ENCODE results near the gene SLC29A2.

DNA sequence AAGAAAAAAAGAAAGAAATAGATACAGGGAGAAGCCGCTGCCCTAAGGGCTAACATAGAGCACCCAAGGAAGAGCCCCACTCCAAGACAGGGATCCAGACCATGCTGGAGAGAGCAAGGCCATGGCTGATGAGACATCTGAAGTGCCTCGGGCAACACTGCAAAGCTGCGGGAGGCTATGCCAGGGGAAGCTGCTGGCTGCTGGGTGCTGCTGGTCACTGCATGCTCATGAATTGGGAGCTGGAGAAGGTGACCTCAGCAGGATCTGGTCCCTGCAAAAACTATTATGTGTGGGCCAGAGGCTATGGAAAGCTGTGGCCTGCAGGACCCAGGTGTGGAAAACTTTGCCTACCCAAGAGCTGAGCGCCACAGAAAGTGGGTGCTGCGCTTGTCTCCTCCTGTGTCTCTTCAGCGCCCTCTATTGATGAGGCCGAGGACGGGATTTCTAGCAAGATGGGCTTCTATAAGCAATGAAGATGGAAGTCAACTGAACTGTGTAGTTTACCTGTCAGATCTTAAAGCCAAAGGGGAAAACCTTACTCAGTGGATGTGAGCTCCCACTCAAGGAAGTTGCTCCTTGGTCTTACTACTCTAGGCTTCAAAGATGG lies 17.3 kb upstream of the SLC29A2 start:
- TF ChIP-seq, protein P1, sequence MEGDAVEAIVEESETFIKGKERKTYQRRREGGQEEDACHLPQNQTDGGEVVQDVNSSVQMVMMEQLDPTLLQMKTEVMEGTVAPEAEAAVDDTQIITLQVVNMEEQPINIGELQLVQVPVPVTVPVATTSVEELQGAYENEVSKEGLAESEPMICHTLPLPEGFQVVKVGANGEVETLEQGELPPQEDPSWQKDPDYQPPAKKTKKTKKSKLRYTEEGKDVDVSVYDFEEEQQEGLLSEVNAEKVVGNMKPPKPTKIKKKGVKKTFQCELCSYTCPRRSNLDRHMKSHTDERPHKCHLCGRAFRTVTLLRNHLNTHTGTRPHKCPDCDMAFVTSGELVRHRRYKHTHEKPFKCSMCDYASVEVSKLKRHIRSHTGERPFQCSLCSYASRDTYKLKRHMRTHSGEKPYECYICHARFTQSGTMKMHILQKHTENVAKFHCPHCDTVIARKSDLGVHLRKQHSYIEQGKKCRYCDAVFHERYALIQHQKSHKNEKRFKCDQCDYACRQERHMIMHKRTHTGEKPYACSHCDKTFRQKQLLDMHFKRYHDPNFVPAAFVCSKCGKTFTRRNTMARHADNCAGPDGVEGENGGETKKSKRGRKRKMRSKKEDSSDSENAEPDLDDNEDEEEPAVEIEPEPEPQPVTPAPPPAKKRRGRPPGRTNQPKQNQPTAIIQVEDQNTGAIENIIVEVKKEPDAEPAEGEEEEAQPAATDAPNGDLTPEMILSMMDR (conservative IDR thresholded peaks at IDR 0.05 in 1 of 2, IDR thresholded peaks at IDR 0.05 in 1 of 2; ENCODE audit: extremely low read depth in 1 of 2, insufficient read depth in 1 of 2, low read depth in 1 of 2, low read length in 2 of 2): peak; percentile 88 to 96
- TF ChIP-seq EZH2 (IDR thresholded peaks at IDR 0.05; ENCODE audit: borderline replicate concordance, low read length): no peak
